Caki2 (cell line): ENCODE measurements around the gene NEMP1. TPM values are rescaled to one million over a fixed set of nuclear protein-coding genes. Genes with fewer than 3 reads are reported as not detected.
A peak's percentile ranks its signal among the peaks of the same experiment; 100 is the strongest.
"Not testable (repeated sequence)": the region's sequence is repeated elsewhere in the genome, so short reads cannot be mapped to it uniquely, and the experiment has no call there.

ENCODE experiments used
- DNase-seq: peaks from one replicate; pipeline ENCODE4 v3.0.0-alpha.2; 2015; ENCODE audit warnings: low read depth
- in situ Hi-C: cut with HindIII; loops from 2 replicates; pipeline ENCODE4 v1.10.0; 2016; ENCODE audit warnings: low sequenced_read_pairs, low pct_unique_long_range_greater_than_20kb, mixed read lengths
- total RNA-seq: library from RNA; depleted of rRNA; stranded (reverse); fragments of >200 nt; shearing (Covaris generic); gene quantifications from 2 replicates; pipeline ENCODE4 v1.2.3, GENCODE V29; 2014; ENCODE audit warnings: low replicate concordance

Gene NEMP1
- total RNA-seq, 1 experiment from 2014 or later: 23.8 TPM

GRCh38 chr12:57046086-57046791 lies 32.4 kb downstream of the NEMP1 start:
- in situ Hi-C loops: no loop called here

GRCh38 chr12:57044889-57045288 lies 33.7 kb downstream of the NEMP1 start:
- in situ Hi-C loops: no loop called here

More at GRCh38 chr12:57046086-57046791, 32.4 kb downstream of the NEMP1 start:
- no peak for DNase-seq

GRCh38 chr12:57044468-57044867 lies 34.1 kb downstream of the NEMP1 start:
- no peak for DNase-seq
- in situ Hi-C loops: no loop called here

More at GRCh38 chr12:57044889-57045288, 33.7 kb downstream of the NEMP1 start:
- no peak for DNase-seq

- DNase-seq: no peak
- in situ Hi-C loops: no loop called here
Observed at GRCh38 chr12:57042695-57043094, 35.9 kb downstream of the NEMP1 start.

- in situ Hi-C loops: no loop called here
- DNase-seq: no peak
Observed at GRCh38 chr12:57040750-57041149, 37.8 kb downstream of the NEMP1 start.

- in situ Hi-C loops: no loop called here
- no peak for DNase-seq
Observed at GRCh38 chr12:57040211-57040610, 38.4 kb downstream of the NEMP1 start.

GRCh38 chr12:57039016-57039798 lies 39.4 kb downstream of the NEMP1 start:
- no peak for DNase-seq
- in situ Hi-C loops: no loop called here

- in situ Hi-C loops: no loop called here
- DNase-seq: no peak
Observed at GRCh38 chr12:57037264-57037663, 41.3 kb downstream of the NEMP1 start.

- no peak for DNase-seq
- in situ Hi-C loops: no loop called here
Observed at GRCh38 chr12:57033431-57033830, 45.2 kb downstream of the NEMP1 start.

GRCh38 chr12:57031789-57032188 lies 46.8 kb downstream of the NEMP1 start:
- in situ Hi-C loops: no loop called here
- no peak for DNase-seq

- in situ Hi-C loops: no loop called here
- DNase-seq: peak; percentile 26
Observed at GRCh38 chr12:57031138-57031725, 47.4 kb downstream of the NEMP1 start.

- DNase-seq: no peak
- in situ Hi-C loops: no loop called here
Observed at GRCh38 chr12:57029457-57029856, 49.1 kb downstream of the NEMP1 start.

- in situ Hi-C loops: no loop called here
- DNase-seq: no peak
Observed at GRCh38 chr12:57027805-57028153, 50.8 kb downstream of the NEMP1 start.

- in situ Hi-C loops: no loop called here
Observed at GRCh38 chr12:57027011-57027804, 51.4 kb downstream of the NEMP1 start.

GRCh38 chr12:57025196-57025595 lies 53.4 kb downstream of the NEMP1 start:
- in situ Hi-C loops: no loop called here
- DNase-seq: no peak

More at GRCh38 chr12:57027011-57027804, 51.4 kb downstream of the NEMP1 start:
- DNase-seq: no peak

- DNase-seq, in situ Hi-C loops: not testable (repeated sequence)
Observed at GRCh38 chr12:57022324-57022723, 56.3 kb downstream of the NEMP1 start.

- in situ Hi-C loops: no loop called here
- no peak for DNase-seq
Observed at GRCh38 chr12:57019983-57020719, 58.4 kb downstream of the NEMP1 start.

GRCh38 chr12:57018906-57019305 lies 59.7 kb downstream of the NEMP1 start:
- in situ Hi-C loops: no loop called here
- no peak for DNase-seq
